ENCODE results near the gene VSIG4.

DNA sequence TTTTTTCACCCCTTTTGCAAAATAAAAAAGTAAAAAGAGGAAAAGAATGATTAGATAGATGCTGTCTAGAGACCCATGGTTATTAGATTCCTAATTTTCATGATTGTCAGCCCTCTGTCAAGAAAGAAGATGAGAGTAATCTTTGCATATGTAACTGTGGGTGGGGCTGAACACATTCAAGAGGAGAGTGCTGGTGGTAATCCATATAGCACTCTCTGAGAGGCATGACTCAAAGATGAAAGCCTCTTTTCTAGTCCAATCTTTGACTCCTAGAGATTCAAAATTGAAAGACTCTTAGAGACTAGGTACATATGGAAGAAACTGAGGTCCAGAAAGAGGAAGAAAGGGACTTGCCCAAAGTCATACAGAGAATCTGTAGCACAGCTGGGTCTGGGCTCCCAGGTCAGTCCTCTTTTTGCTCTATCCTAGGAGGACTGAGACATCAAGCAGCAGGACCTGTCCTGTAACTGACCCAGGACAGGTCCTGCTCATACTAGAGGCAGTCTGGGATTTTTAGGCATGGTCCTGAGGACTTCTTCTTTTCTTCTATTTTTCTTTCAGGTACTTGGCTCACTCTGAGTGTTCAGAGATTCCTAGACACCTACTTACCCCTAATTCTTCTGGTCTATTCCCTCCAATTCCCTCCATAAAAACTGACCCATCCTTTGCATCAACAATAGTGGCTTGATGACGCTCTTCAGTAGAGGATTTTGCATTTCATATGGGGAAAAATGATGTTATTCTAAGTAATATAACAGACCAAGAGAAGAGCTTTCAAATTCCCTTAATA is 23.8 kb downstream of the VSIG4 start:
- TF ChIP-seq RCOR1 (conservative IDR thresholded peaks at IDR 0.05; ENCODE audit: low read depth, low read length), result no peak
- no peak for TF ChIP-seq POLR2A (IDR thresholded peaks at IDR 0.05; ENCODE audit: low read depth, low read length)
- TF ChIP-seq, protein P1, sequence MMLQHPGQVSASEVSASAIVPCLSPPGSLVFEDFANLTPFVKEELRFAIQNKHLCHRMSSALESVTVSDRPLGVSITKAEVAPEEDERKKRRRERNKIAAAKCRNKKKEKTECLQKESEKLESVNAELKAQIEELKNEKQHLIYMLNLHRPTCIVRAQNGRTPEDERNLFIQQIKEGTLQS (IDR thresholded peaks at IDR 0.05; ENCODE audit: borderline replicate concordance, extremely low read depth, low read depth, low read length), result no peak
- TF ChIP-seq NR2C2 (IDR thresholded peaks at IDR 0.05; ENCODE audit: borderline replicate concordance, control insufficient read depth, insufficient read length, low read depth), result no peak

All from GM12878 (cell line).